Activated CD8-positive, alpha-beta T cell treated with anti-CD3 and anti-CD28 coated beads, Interleukin-2, amount 10 ng/mL, durations not matched to agents 7 days and 5 days (primary cell): ENCODE data around the gene BSND. TPM values are rescaled to one million over a fixed set of nuclear protein-coding genes. Genes with fewer than 3 reads are reported as not detected.

ENCODE experiments used
- ATAC-seq: fragments of 150-1000 bp; cut with Tn5 transposase; one replicate; pipeline ENCODE4 v1.10.0; 2021; ENCODE audit warnings: moderate library complexity
- CTCF ChIA-PET: fragments of 350-600 bp; sonication (Branson Sonifier 250); formaldehyde crosslinking; loops from one replicate; lab custom pipeline; 2021; ENCODE audit warnings: antibody characterized with exemption; lab: Charles Lee
- POLR2A ChIA-PET: fragments of 350-600 bp; sonication (Branson Sonifier 250); formaldehyde crosslinking; loops from one replicate; lab custom pipeline; 2021; ENCODE audit warnings: antibody characterized with exemption; lab: Charles Lee
- DNase-seq: peaks from one replicate; pipeline ENCODE4 v3.0.0-alpha.2; 2020
- H3K27ac Mint-ChIP-seq: one replicate; pipeline ENCODE4 v1.8.0; 2021; ENCODE audit warnings: mild to moderate bottlenecking, mixed read lengths
- H3K27me3 Mint-ChIP-seq: one replicate; pipeline ENCODE4 v1.8.0; 2021; ENCODE audit warnings: low read depth, mixed read lengths
- H3K36me3 Mint-ChIP-seq: one replicate; pipeline ENCODE4 v1.8.0; 2021; ENCODE audit warnings: low read depth, mixed read lengths
- H3K4me1 Mint-ChIP-seq: one replicate; pipeline ENCODE4 v1.8.0; 2021; ENCODE audit warnings: low read depth, mixed read lengths
- H3K4me3 Mint-ChIP-seq: one replicate; pipeline ENCODE4 v1.8.0; 2021; ENCODE audit warnings: mild to moderate bottlenecking, mixed read lengths
- H3K9me3 Mint-ChIP-seq: one replicate; pipeline ENCODE4 v1.8.0; 2022; ENCODE audit warnings: mixed read lengths; ENCODE audit not compliant: insufficient read depth
- total RNA-seq, 2 experiments: library from RNA; stranded (reverse); gene quantifications; one replicate each; pipeline ENCODE4 v1.2.3, GENCODE V29; 2021

BSND gene
- total RNA-seq, 2 experiments from 2014 or later = 0.05 TPM; not detected in 1

DNA sequence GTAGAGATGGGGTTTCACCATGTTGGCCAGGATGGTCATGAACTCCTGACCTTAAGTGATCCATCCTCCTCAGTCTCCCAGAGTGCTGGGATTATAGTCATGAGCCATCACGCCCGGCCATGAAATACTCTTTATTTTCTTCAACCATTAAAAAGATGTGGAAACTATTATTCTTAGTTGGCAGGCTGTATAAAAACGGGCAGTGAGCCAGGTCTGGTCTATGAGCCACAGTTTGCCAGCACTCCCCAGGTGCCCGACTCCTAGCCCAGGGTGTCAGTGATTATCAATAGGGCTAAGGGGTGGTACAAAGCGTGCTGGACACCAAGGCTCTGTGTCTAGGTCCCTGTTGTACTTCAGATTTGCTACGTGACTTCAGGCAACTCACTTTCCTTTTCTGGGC lies 22.0 kb upstream of the BSND start:
- POLR2A ChIA-PET = interaction anchor here (1.0 kb wide), 1 partner anchor 15 kb away, joined by 3 read pairs; no protein-coding TSS in a partner anchor
- H3K9me3 Mint-ChIP-seq = no peaks in the 10 kb centered on the region
- H3K27me3 Mint-ChIP-seq = peaks cover 53% of the 10 kb centered on the region
- no peaks in the 10 kb centered on the region for H3K36me3 Mint-ChIP-seq
- CTCF ChIA-PET = interaction anchor here (0.9 kb wide), 1 partner anchor 19 kb away, joined by 3 read pairs; no protein-coding TSS in a partner anchor
- DNase-seq (no peak), ATAC-seq (no peak)
- H3K27ac Mint-ChIP-seq = no peak overlapping the region
- no peaks in the 10 kb centered on the region for H3K4me1 Mint-ChIP-seq
- no peak overlapping the region for H3K4me3 Mint-ChIP-seq

DNA sequence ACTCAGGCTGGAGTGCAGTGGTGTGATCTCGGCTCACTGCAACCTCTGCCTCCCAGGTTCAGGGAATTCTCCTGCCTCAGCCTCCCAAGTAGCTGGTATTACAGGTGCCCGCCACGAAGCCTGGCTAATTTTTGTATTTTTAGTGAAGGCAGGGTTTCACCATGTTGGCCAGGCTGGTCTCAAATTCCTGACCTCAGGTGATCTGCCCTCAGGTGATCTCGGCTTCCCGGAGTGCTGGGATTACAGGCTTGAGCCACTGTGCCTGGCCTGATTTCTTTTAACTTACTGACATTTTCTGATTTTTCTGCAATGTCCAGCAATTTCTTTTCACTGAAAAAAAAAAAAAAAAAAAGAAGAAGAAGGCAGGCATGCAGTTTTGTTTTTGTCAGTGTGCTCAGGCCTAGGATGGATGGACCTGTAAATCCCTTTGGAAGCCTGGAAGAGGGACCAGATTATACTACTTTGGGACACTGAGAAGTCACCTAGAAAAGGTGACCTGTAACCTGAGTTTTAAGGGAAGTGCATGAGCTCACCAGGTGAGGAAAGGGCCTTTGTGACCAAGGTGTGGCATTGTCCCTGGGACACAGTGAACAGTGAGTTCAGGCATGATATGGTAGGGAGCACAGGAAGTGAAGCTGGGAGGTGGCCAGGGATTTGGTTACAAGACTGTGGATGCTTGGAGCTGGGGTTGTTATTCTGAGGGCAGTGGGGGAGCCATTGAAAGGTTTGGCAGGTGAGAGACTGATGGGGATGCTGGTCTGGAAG lies 21.0 kb upstream of the BSND start:
- no peaks in the 10 kb centered on the region for H3K36me3 Mint-ChIP-seq
- DNase-seq (no peak), ATAC-seq (no peak)
- no peaks in the 10 kb centered on the region for H3K9me3 Mint-ChIP-seq
- H3K27ac Mint-ChIP-seq = no peak overlapping the region
- ChIA-PET CTCF (interaction anchor here (0.6 to 1.7 kb wide), 3 partner anchors 27 to 1027 kb away, joined by 3 to 5 read pairs (median 4); no protein-coding TSS in a partner anchor), POLR2A (interaction anchor here (1.0 kb wide), 1 partner anchor 16 kb away, joined by 3 read pairs; no protein-coding TSS in a partner anchor)
- no peak overlapping the region for H3K4me3 Mint-ChIP-seq
- H3K4me1 Mint-ChIP-seq = no peaks in the 10 kb centered on the region
- peaks cover 56% of the 10 kb centered on the region for H3K27me3 Mint-ChIP-seq

- peaks cover 54% of the 10 kb centered on the region for H3K27me3 Mint-ChIP-seq
- ChIA-PET POLR2A (no interaction called here), CTCF (interaction anchor here (0.6 to 1.7 kb wide), 5 partner anchors 13 to 1026 kb away, joined by 3 to 5 read pairs (median 4); no protein-coding TSS in a partner anchor)
- no peaks in the 10 kb centered on the region for H3K9me3 Mint-ChIP-seq
- no peaks in the 10 kb centered on the region for H3K36me3 Mint-ChIP-seq
- no peak overlapping the region for H3K27ac Mint-ChIP-seq
- no peak for DNase-seq
- no peaks in the 10 kb centered on the region for H3K4me1 Mint-ChIP-seq
- no peak for ATAC-seq
- no peak overlapping the region for H3K4me3 Mint-ChIP-seq
Observed at GRCh38 chr1:54978528-54979326, 20.0 kb upstream of the BSND start.

- ChIA-PET POLR2A (no interaction called here), CTCF (interaction anchor here (1.0 to 1.7 kb wide), 4 partner anchors 13 to 34 kb away, joined by 3 to 5 read pairs (median 4); no protein-coding TSS in a partner anchor)
- H3K4me3 Mint-ChIP-seq = no peak overlapping the region
- no peaks in the 10 kb centered on the region for H3K9me3 Mint-ChIP-seq
- no peaks in the 10 kb centered on the region for H3K4me1 Mint-ChIP-seq
- no peaks in the 10 kb centered on the region for H3K36me3 Mint-ChIP-seq
- ATAC-seq (no peak), DNase-seq (no peak)
- peaks cover 54% of the 10 kb centered on the region for H3K27me3 Mint-ChIP-seq
- H3K27ac Mint-ChIP-seq = no peak overlapping the region
Observed at GRCh38 chr1:54979327-54979891, 19.3 kb upstream of the BSND start.

DNA sequence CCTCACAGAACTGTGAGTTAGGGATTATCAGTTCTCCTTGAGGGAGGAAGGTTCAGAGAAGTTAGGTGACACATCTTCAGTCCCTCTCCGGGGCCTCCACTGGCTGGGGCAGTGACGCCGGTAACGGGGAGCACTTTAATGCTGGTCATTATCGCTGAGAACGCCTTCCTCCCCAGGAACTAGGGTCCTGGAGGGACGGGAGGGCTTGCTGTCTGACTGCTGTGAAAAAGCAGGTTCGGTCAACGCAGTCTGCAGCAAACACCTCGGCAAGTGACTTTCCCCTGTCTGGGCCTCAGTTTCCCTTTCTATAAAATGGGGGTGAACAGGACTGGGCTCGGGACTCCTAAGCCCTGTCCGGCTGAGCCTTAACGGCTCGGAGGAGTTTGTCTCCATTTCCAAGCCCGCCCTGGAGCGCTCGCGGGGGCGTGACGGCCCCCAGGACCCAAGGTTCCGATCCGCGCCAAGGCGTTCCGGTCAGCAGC lies 18.6 kb upstream of the BSND start:
- no peaks in the 10 kb centered on the region for H3K4me1 Mint-ChIP-seq
- POLR2A ChIA-PET = no interaction called here
- no peaks in the 10 kb centered on the region for H3K9me3 Mint-ChIP-seq
- ATAC-seq (no peak), DNase-seq (no peak)
- CTCF ChIA-PET = no interaction called here
- no peak overlapping the region for H3K4me3 Mint-ChIP-seq
- H3K36me3 Mint-ChIP-seq = no peaks in the 10 kb centered on the region
- no peak overlapping the region for H3K27ac Mint-ChIP-seq
- peaks cover 52% of the 10 kb centered on the region for H3K27me3 Mint-ChIP-seq

GRCh38 chr1:54980528-54981241 lies 18.0 kb upstream of the BSND start, which contains the start of gene TMEM61:
Gene TMEM61 (plus strand): TSS chr1:54980628. CDS start chr1:54981066, 438 bp downstream.
- H3K4me1 Mint-ChIP-seq = no peaks in the 10 kb centered on the region
- DNase-seq = no peak
- peaks cover 46% of the 10 kb centered on the region for H3K27me3 Mint-ChIP-seq
- H3K4me3 Mint-ChIP-seq = no peak within 1 kb of the TSS
- ATAC-seq = peak; percentile 23
- ChIA-PET CTCF (no interaction called here), POLR2A (no interaction called here)
- H3K36me3 Mint-ChIP-seq = no peaks in the 10 kb centered on the region
- H3K27ac Mint-ChIP-seq = no peak within 1 kb of the TSS
- H3K9me3 Mint-ChIP-seq = no peaks in the 10 kb centered on the region

DNA sequence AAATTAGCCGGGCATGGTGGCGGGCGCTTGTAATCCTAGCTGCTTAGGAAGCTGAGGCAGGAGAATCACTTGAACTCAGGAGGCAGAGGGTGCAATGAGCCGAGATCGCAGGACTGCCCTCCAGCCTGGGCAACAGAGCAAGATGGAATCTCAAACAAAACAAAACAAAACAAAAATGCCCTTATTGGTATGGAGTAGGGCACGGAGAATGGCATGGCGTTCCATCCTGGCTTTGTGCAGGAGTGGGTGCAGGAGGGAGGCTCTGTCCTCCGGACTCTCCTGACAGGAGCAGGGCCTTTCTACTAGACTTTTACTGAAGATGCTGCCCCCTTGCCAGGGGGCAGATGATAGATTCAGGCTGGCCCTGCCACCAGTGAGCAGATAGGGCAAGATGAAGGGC lies 17.3 kb upstream of the BSND start:
- no peak for ATAC-seq
- H3K9me3 Mint-ChIP-seq = no peaks in the 10 kb centered on the region
- H3K27me3 Mint-ChIP-seq = peaks cover 44% of the 10 kb centered on the region
- DNase-seq = no peak
- no peak overlapping the region for H3K27ac Mint-ChIP-seq
- H3K4me3 Mint-ChIP-seq = no peak overlapping the region
- H3K4me1 Mint-ChIP-seq = no peaks in the 10 kb centered on the region
- ChIA-PET CTCF (no interaction called here), POLR2A (no interaction called here)
- H3K36me3 Mint-ChIP-seq = no peaks in the 10 kb centered on the region

DNA sequence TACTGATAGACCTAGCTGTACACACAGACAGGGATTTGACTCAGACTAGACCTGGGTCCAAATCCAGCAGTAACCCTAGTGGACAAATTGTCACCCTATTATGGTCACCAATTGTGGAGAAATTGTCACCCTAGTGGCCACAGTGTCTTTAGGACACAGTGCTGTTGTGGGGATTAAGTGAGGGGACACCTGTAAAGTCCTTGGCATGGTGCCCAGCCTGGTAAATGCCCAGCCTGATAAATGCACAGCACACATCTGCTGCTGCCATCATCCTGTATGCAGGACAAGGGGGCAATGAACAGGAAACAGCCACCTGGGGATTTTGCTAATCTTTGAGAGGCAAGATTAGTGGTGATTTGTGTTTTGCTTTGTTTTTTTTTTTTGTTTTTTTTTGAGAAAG lies 16.0 kb upstream of the BSND start:
- DNase-seq = no peak
- H3K4me3 Mint-ChIP-seq = no peak overlapping the region
- ChIA-PET POLR2A (no interaction called here), CTCF (no interaction called here)
- ATAC-seq = no peak
- no peaks in the 10 kb centered on the region for H3K4me1 Mint-ChIP-seq
- H3K9me3 Mint-ChIP-seq = no peaks in the 10 kb centered on the region
- H3K27me3 Mint-ChIP-seq = peaks cover 47% of the 10 kb centered on the region
- no peak overlapping the region for H3K27ac Mint-ChIP-seq
- no peaks in the 10 kb centered on the region for H3K36me3 Mint-ChIP-seq

- CTCF ChIA-PET = interaction anchor here (1.2 to 1.4 kb wide), 3 partner anchors 12 to 39 kb away, joined by 4 to 6 read pairs (median 5); no protein-coding TSS in a partner anchor
- peaks cover 41% of the 10 kb centered on the region for H3K27me3 Mint-ChIP-seq
- DNase-seq (no peak), ATAC-seq (no peak)
- no peak overlapping the region for H3K4me3 Mint-ChIP-seq
- H3K4me1 Mint-ChIP-seq = no peaks in the 10 kb centered on the region
- no peaks in the 10 kb centered on the region for H3K36me3 Mint-ChIP-seq
- no peak overlapping the region for H3K27ac Mint-ChIP-seq
- POLR2A ChIA-PET = no interaction called here
- no peaks in the 10 kb centered on the region for H3K9me3 Mint-ChIP-seq
Observed at GRCh38 chr1:54984131-54984842, 14.4 kb upstream of the BSND start.

DNA sequence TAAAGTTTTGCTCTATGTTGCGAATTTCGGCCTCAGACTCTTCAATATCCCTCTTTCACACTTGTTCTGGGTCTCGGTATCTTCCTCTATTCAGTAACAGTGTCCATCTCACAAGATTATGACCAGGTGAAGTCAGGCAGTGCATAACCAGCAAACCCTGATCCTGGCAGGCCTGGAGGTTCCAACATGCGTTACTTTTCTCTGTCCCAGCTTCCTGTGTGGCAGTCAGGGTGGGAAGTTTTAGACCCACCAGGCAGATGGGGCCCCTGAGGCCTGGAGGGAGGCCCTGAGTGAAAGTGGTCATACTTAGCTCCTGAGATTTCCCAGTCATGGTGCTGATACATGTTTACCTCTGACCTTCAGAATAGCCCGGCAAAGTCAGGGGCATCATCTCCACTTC lies 13.2 kb upstream of the BSND start:
- Mint-ChIP-seq H3K27me3 (peaks cover 33% of the 10 kb centered on the region), H3K9me3 (no peaks in the 10 kb centered on the region), H3K4me3 (no peak overlapping the region), H3K4me1 (no peaks in the 10 kb centered on the region), H3K27ac (no peak overlapping the region), H3K36me3 (no peaks in the 10 kb centered on the region)
- no peak for ATAC-seq
- CTCF ChIA-PET = interaction anchor here (1.0 to 1.4 kb wide), 3 partner anchors 10 to 40 kb away, joined by 3 to 6 read pairs (median 5); no protein-coding TSS in a partner anchor
- DNase-seq = no peak
- POLR2A ChIA-PET = no interaction called here
